HG03060 (cell line): ENCODE measurements around the gene C17orf58.
"Not testable (repeated sequence)": the region's sequence is repeated elsewhere in the genome, so short reads cannot be mapped to it uniquely, and the experiment has no call there.

Source experiments
- ATAC-seq: cut with Tn5 transposase; IDR thresholded peaks from one replicate; pipeline ENCODE4 v1.9.1; 2021; ENCODE audit warnings: low read depth, moderate number of reproducible peaks; ENCODE audit not compliant: unreplicated experiment

The C17orf58 gene

GRCh38 chr17:67962156-67962555, 34.1 kb downstream of the C17orf58 start:
- not testable (repeated sequence) for ATAC-seq

GRCh38 chr17:67960276-67960675, 36.0 kb downstream of the C17orf58 start:
- not testable (repeated sequence) for ATAC-seq

- ATAC-seq: no peak
Observed at GRCh38 chr17:67959510-67959909, 36.8 kb downstream of the C17orf58 start.

- ATAC-seq: no peak
Observed at GRCh38 chr17:67950945-67951344, 45.3 kb downstream of the C17orf58 start.

GRCh38 chr17:67947325-67947813, 48.9 kb downstream of the C17orf58 start:
- ATAC-seq: no peak

GRCh38 chr17:67946513-67946912, 49.8 kb downstream of the C17orf58 start:
- ATAC-seq: no peak

GRCh38 chr17:67944035-67944434, 52.2 kb downstream of the C17orf58 start:
- ATAC-seq: no peak

- no peak for ATAC-seq
Observed at GRCh38 chr17:67942810-67943209, 53.5 kb downstream of the C17orf58 start.
